Testis (tissue), 3 donors: ENCODE results near the gene SPAG17. TPM values are rescaled to one million over a fixed set of nuclear protein-coding genes. Genes with fewer than 3 reads are reported as not detected.

Source experiments
- DNase-seq: peaks from one replicate; pipeline ENCODE4 v3.0.0-alpha.2; 2019
- H3K27ac ChIP-seq, 2 donors: fragments of 200-600 bp; sonication (generic); one replicate each; pipeline ENCODE4 v1.5.1; 2019
- H3K27me3 ChIP-seq: fragments of 200-600 bp; sonication (generic); one replicate; pipeline ENCODE4 v1.5.1; 2019
- H3K36me3 ChIP-seq: fragments of 200-600 bp; sonication (generic); one replicate; pipeline ENCODE4 v1.5.1; 2017; ENCODE audit warnings: low read depth; ENCODE audit errors: missing control alignments
- H3K4me1 ChIP-seq: fragments of 200-600 bp; sonication (generic); one replicate; pipeline ENCODE4 v1.5.1; 2019
- H3K4me3 ChIP-seq, 2 donors: fragments of 200-600 bp; sonication (generic); one replicate each; pipeline ENCODE4 v1.5.1; 2017 to 2019
- H3K9me3 ChIP-seq: fragments of 200-600 bp; sonication (generic); one replicate; pipeline ENCODE4 v1.5.1; 2017
- POLR2A ChIP-seq: fragments of 450-650 bp; IDR thresholded peaks from one replicate; pipeline ENCODE4 v1.6.1; 2017; ENCODE audit warnings: antibody characterized with exemption, mild to moderate bottlenecking, moderate library complexity
- WGBS, 2 donors: methylation state at CpG; one replicate each; pipeline ENCODE4 v1.1.5; 2018; 5-methylcytosine and 5-hydroxymethylcytosine counted together
- intact Hi-C: fragments of 100-400 bp; cut with DNase I; formaldehyde crosslinking; loops from one replicate; pipeline ENCODE4 v1.15.1; 2023; ENCODE audit warnings: low total_unique reads
- polyA plus RNA-seq: library from polyadenylated mRNA; stranded (reverse); fragments of 350-450 nt; fragmentation: Illumina TruSeq; extraction: RNeasy Lipid Tissue Mini Kit (QIAGEN cat#74804); gene quantifications from one replicate; pipeline ENCODE4 v1.2.3, GENCODE V29; 2014; ENCODE audit warnings: low read depth, low replicate concordance; ENCODE audit not compliant: insufficient read depth
- total RNA-seq, 2 donors: library from RNA; depleted of rRNA; stranded (reverse); fragments of >200 nt; gene quantifications; one replicate each; pipeline ENCODE4 v1.2.3, GENCODE V29; 2016
- TF ChIP-seq, protein P1 (sequence below), 3 experiments: fragments of 450-650 bp in 2 of 3; fragments of 200-600 bp in 1 of 3; sonication (generic) in 1 of 3; IDR thresholded peaks; one replicate each; pipeline ENCODE4 v1.5.1; 2016 to 2019; ENCODE audit warnings: antibody characterized with exemption in 3 of 3, mild to moderate bottlenecking in 2 of 3, moderate library complexity in 1 of 3

Gene SPAG17
- total and polyA plus RNA-seq, 3 donors from 2014 or later = 34.6 to 95.7 (median 38.7) TPM

DNA sequence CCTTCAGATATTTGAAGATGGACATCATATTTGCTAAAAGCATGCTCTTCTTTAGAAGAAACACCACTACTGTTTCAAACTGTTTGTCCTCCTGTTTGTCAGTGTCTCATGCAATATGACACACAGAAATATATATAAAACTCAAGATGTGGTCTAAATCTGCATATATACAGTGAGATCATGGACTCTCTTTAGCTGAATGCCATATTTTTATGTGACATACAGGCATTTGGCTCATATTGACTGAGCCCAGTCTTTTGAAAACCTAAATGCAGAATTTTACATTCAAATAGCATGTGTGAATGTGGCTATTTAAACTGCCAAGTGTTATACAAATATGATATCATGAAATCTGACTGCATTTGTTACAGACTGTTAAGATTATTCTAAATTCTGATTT lies 274.0 kb downstream of the SPAG17 start:
- no peak overlapping the region for H3K4me3 ChIP-seq
- H3K27ac ChIP-seq = no peak overlapping the region
- intact Hi-C loops = no loop called here
- H3K4me1 ChIP-seq = no peaks in the 10 kb centered on the region
- DNase-seq = no peak
- no peaks in the 10 kb centered on the region for H3K27me3 ChIP-seq
- H3K36me3 ChIP-seq = no peaks in the 10 kb centered on the region
- H3K9me3 ChIP-seq = no peaks in the 10 kb centered on the region
- TF ChIP-seq, protein P1, sequence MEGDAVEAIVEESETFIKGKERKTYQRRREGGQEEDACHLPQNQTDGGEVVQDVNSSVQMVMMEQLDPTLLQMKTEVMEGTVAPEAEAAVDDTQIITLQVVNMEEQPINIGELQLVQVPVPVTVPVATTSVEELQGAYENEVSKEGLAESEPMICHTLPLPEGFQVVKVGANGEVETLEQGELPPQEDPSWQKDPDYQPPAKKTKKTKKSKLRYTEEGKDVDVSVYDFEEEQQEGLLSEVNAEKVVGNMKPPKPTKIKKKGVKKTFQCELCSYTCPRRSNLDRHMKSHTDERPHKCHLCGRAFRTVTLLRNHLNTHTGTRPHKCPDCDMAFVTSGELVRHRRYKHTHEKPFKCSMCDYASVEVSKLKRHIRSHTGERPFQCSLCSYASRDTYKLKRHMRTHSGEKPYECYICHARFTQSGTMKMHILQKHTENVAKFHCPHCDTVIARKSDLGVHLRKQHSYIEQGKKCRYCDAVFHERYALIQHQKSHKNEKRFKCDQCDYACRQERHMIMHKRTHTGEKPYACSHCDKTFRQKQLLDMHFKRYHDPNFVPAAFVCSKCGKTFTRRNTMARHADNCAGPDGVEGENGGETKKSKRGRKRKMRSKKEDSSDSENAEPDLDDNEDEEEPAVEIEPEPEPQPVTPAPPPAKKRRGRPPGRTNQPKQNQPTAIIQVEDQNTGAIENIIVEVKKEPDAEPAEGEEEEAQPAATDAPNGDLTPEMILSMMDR (IDR thresholded peaks at IDR 0.05) = no peak
- TF ChIP-seq POLR2A = no peak

DNA sequence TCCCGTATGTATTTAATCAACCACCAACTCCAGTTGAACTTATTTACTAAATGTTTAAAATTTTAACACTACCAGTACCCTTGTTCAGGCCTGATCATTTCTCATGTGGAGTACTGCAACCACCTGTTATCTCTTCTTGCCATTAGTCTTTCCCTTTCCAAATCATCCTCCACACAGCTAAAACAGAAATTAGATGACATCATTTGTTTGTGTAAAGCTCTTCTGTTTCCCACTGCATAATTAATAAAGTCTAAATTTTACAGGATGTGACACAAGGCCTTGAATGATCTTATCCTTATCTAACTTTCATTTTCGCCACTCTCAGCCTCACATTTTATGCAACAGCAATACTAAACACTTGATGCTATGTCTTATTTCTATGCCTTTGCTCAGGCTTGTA lies 280.0 kb downstream of the SPAG17 start:
- H3K27ac ChIP-seq = no peak overlapping the region
- H3K9me3 ChIP-seq = no peaks in the 10 kb centered on the region
- no peaks in the 10 kb centered on the region for H3K27me3 ChIP-seq
- no peak overlapping the region for H3K4me3 ChIP-seq
- H3K4me1 ChIP-seq = no peaks in the 10 kb centered on the region
- WGBS, 2 donors = 82 to 85% methylated on average over 2 of the region's 2 CpGs
- DNase-seq = no peak
- no peak for TF ChIP-seq POLR2A
- TF ChIP-seq, protein P1 (IDR thresholded peaks at IDR 0.05) = no peak
- intact Hi-C loops = no loop called here
- no peaks in the 10 kb centered on the region for H3K36me3 ChIP-seq

DNA sequence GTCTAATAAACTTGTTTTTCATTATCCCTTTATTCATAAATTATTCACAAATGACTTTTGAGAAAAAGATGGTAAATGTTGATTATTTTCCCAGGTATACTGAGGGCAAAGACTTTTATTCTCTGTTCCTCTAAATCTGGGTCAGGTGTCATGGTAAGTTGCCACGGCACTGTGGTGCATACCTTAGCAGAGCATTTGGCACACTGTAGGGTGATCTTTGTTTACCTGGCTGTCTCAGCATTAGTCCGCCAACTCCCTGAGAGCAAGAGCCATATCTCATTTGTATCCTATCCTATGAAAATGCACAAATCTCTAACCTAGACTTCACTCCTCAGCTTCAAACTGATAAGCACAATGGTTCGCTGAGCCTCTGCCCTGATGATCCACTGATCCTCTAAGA lies 280.5 kb downstream of the SPAG17 start:
- 92 to 98% methylated on average over 3 of the region's 3 CpGs for WGBS, 2 donors
- Histone ChIP-seq H3K36me3 (no peaks in the 10 kb centered on the region), H3K27ac (no peak overlapping the region), H3K27me3 (no peaks in the 10 kb centered on the region), H3K4me3 (no peak overlapping the region), H3K4me1 (no peaks in the 10 kb centered on the region), H3K9me3 (no peaks in the 10 kb centered on the region)
- no peak for DNase-seq
- TF ChIP-seq POLR2A = no peak
- TF ChIP-seq, protein P1 (IDR thresholded peaks at IDR 0.05) = no peak
- intact Hi-C loops = no loop called here
